Esophagus muscularis mucosa (tissue), 3 donors: Measurements from ENCODE around the gene CTSZ.

Experiments used
- EP300 ChIP-seq: sonication (generic); formaldehyde crosslinking; IDR thresholded peaks from one replicate; pipeline ENCODE4 v1.6.1; 2017; ENCODE audit warnings: antibody characterized with exemption
- TF ChIP-seq, protein P1 (sequence below), 3 experiments: fragments of 200-600 bp in 2 of 3; fragments of 450-650 bp in 1 of 3; sonication (generic) in 2 of 3; IDR thresholded peaks; one replicate each; pipeline ENCODE4 v1.5.1; 2017 to 2019; ENCODE audit warnings: antibody characterized with exemption in 3 of 3, mild to moderate bottlenecking in 2 of 3, moderate library complexity in 1 of 3

DNA sequence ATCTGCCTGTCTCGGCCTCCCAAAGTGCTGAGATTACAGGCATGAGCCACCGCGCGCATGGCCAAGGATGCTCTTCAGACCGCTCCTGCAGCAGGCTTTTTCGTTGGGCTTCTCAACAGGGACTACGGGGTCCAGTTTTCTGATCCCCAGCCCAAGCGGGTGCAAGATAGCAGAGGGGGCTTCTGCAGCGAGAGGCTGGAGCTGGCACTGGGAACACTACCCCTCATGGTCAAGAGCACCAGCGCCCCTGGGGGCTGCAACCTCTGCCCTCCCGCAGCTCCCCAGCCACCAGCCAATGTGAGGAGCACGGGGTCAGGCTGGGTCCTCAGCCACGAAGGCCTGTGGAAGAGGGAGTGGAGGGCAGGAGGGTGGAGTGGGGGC, 6.0 kb downstream of the CTSZ start:
- TF ChIP-seq, protein P1, sequence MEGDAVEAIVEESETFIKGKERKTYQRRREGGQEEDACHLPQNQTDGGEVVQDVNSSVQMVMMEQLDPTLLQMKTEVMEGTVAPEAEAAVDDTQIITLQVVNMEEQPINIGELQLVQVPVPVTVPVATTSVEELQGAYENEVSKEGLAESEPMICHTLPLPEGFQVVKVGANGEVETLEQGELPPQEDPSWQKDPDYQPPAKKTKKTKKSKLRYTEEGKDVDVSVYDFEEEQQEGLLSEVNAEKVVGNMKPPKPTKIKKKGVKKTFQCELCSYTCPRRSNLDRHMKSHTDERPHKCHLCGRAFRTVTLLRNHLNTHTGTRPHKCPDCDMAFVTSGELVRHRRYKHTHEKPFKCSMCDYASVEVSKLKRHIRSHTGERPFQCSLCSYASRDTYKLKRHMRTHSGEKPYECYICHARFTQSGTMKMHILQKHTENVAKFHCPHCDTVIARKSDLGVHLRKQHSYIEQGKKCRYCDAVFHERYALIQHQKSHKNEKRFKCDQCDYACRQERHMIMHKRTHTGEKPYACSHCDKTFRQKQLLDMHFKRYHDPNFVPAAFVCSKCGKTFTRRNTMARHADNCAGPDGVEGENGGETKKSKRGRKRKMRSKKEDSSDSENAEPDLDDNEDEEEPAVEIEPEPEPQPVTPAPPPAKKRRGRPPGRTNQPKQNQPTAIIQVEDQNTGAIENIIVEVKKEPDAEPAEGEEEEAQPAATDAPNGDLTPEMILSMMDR (IDR thresholded peaks at IDR 0.05) = no peak
- no peak for TF ChIP-seq EP300
